GM12872 (cell line): ENCODE measurements around the gene TBC1D1.

Experiments used
- TF ChIP-seq, protein P1 (sequence below): IDR thresholded peaks from 3 replicates; pipeline ENCODE4 v1.5.1; 2011; ENCODE audit warnings: low read depth, mild to moderate bottlenecking, low read length, moderate library complexity; ENCODE audit not compliant: insufficient read depth

TBC1D1 gene

DNA sequence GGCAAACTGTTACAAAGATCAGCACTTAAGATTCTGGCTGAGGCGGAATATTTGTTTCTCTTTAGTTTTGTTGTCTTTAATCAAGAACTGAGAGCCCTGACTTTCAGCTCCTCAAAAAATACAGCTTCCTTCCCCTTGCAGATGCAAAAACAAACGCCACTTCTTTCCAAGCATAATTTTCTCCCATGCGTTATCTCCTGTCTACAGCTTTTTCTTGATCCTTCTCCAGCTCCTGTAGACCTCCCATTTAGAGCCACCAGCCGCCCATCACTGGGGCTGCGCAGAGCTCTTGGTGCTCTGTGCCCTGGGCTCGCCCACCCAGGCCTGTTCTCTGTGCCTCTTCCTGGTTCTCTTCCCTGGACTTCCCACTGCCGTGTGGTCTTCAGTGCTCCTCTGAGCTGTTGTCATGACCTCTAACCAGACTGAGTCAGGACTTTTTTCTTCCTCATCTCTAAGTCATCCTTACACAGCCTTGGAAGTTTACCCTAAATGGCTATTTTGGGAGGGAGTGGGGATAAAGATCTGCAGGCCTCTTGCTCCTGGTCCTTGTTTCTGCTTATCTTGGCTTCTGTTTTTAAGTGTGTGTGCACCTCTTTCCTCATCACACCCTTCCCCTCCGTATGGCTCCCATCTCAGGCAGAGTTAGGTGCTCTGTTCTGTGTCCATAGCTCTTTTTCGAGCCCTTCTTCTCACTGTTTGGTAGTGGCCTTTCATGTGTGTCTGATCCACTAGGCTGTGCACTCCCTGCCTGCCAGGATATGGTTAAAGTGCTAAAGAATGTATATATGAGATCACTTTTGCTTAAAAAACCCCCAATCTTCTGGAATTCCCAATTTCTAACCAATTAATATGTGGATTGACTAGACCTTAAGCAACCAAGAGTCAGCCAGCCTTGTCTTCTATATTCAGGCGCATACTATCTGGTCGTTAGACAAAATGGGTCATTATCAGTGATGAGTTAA lies 191.8 kb downstream of the TBC1D1 start:
- TF ChIP-seq, protein P1, sequence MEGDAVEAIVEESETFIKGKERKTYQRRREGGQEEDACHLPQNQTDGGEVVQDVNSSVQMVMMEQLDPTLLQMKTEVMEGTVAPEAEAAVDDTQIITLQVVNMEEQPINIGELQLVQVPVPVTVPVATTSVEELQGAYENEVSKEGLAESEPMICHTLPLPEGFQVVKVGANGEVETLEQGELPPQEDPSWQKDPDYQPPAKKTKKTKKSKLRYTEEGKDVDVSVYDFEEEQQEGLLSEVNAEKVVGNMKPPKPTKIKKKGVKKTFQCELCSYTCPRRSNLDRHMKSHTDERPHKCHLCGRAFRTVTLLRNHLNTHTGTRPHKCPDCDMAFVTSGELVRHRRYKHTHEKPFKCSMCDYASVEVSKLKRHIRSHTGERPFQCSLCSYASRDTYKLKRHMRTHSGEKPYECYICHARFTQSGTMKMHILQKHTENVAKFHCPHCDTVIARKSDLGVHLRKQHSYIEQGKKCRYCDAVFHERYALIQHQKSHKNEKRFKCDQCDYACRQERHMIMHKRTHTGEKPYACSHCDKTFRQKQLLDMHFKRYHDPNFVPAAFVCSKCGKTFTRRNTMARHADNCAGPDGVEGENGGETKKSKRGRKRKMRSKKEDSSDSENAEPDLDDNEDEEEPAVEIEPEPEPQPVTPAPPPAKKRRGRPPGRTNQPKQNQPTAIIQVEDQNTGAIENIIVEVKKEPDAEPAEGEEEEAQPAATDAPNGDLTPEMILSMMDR: no peak

DNA sequence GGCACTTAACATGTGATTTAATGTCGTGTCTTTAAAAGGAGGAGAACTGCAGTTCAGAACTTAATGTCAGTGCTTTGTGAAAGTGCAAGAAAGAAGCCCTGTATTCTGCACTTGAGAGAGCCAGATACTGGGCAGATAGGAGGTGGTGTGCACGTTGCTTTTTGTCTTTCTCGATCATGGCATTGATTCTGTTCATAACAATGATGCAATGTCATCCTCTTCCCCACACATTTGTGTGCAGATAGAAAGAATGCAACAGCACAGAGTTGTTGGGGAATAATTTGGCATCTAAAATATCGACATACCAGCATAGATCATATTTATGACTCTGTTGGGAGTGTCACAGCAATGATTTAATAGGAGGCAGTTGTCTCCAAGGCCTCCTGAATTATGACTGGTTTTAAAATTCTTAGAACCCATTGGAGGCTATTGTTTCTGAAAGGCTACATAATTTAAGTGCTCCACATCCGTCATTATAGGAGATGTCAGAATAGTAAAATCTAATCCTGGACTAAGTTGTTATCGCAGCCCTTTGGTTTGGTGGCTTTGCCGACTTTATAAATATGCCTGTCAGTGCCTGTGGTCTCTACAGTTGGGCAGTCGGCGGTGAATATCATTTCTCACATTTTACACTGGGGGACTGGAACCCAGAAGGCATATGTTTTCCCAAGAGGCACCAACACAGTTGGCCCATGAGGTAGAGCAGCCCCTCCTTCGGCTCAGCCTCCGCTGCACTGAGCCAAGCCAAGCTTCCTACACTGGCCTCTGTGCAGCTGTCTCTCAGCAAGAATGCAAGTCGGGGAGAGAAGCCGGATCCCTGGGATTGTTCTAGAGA lies 194.2 kb downstream of the TBC1D1 start:
- TF ChIP-seq, protein P1: no peak

DNA sequence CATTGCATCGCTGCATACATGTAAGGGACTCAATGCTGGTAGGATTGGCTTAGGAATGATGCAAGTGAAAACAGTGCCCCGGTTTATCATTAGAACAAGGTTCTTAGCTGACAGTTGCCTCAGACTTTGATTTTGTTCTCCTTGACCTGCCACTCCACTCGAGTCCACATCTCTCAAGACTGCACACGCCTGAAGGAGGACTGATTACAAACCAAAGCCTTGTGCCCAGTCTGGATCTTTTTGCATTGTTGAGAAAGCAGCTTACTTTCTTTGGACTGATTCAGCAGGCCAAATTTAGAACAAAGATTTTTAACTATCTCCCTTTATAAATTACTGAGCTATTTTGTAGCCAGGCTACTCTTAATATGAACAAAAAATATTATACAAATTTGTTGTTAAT lies 194.9 kb downstream of the TBC1D1 start:
- TF ChIP-seq, protein P1: no peak

DNA sequence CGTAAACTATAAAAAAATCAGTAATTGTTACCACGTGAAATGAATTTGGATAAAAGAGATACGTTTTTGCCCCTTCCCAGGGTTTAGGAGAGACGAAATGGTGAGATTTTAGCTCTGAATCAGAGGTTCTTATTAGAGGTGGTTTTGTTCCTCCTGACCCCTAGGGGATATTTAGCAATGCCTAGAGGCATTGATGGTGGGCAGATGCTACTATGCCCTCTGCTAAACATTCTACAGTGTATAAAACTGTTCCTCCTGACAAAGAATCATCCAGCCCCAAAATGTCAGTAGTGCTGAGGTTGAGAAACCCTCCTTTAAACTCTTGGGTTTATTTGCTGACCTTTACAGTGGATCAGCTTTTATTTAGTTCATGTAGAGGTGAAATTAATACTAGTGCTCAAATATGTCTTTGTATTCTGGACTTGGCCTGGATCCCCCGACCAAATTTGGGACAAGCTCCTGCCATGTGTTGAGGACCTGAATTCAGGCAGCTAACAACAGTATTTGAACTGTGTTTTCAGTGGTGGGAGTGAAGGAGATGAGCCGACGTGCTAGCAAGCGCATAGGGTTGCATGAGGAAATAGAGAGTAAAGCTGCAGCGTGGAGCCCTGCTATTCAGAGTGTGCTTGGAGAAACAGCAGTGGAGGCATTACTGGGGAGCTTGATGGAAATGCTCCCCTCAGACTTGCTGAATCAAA lies 195.4 kb downstream of the TBC1D1 start:
- TF ChIP-seq, protein P1: no peak

DNA sequence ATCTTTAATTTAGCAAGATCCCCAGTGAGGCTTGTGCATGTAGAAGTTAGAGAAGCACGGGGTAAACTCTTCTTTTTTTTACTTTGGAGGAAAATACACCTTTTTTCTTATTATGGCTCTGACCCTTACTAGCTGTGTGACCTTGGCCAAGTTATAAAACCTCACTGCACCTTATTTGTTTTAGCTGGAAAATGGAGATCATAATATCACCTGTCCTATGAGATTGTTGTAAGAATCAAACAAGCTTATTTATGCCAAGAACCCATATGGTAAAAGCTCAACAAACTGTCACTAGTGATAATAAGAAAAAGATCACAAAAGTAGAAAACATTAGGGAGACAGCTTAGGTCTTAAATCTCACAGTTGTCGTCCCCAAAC lies 196.0 kb downstream of the TBC1D1 start:
- TF ChIP-seq, protein P1: no peak

DNA sequence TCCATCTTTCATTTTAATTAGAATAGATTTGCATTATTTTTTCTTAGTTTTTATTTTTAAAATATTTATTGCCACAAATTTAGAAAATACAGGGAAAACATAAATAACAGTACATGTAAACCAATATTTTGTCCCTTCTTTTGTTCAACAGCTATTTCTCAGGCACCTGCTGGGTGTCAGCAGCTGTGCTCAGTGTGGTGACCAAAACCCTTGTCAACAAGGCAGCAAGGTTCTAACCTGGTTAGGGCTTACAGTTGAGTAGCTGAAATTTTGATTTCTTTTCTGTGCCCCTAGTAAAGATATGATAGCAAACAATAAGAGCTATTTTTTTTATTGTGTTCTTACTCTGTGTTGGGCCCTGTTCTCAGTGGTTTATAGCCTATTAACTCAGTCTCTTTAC lies 197.4 kb downstream of the TBC1D1 start:
- TF ChIP-seq, protein P1: no peak

DNA sequence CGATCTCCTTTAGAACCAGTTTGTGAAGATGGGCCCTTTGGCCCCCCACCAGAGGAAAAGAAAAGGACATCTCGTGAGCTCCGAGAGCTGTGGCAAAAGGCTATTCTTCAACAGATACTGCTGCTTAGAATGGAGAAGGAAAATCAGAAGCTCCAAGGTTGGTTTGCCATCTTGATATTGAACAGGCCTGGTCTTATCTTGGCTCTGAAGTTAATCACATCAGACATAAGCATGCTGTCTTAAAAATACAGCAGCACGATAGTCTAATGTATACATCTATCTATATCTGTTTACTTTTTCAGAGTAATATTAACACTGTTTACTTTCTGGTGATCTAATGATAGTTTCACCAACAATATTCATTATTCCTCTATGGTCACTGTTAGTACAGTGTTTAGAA lies 199.1 kb downstream of the TBC1D1 start:
- TF ChIP-seq, protein P1: no peak
